ENCODE measurements around the gene P3H2.

The P3H2 gene

DNA sequence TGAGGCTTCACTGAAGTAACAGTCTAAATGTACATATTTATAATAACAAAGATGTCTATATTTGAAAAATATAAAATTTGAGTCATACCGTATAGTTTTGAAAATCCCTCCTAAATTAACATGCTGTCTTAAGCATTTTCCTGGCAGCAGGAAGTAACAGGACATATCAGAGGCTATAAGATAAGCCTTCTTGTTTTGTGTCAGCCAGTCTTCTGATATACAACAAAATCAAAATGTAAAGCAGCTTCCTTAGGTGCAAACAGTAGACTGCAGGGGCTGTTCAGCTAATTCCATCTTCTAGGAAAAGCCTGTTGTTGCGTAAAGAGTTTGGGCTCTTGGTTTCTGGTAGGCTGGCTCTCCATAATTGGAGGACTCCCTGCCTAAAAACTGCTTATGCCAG, 56.0 kb downstream of the P3H2 start:
- TF ChIP-seq, protein P1, sequence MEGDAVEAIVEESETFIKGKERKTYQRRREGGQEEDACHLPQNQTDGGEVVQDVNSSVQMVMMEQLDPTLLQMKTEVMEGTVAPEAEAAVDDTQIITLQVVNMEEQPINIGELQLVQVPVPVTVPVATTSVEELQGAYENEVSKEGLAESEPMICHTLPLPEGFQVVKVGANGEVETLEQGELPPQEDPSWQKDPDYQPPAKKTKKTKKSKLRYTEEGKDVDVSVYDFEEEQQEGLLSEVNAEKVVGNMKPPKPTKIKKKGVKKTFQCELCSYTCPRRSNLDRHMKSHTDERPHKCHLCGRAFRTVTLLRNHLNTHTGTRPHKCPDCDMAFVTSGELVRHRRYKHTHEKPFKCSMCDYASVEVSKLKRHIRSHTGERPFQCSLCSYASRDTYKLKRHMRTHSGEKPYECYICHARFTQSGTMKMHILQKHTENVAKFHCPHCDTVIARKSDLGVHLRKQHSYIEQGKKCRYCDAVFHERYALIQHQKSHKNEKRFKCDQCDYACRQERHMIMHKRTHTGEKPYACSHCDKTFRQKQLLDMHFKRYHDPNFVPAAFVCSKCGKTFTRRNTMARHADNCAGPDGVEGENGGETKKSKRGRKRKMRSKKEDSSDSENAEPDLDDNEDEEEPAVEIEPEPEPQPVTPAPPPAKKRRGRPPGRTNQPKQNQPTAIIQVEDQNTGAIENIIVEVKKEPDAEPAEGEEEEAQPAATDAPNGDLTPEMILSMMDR (IDR thresholded peaks at IDR 0.05; ENCODE audit: low read length, missing control alignments): no peak
- DNase-seq (ENCODE audit: low read depth): no peak
- H3K4me3 ChIP-seq (replicated peaks; ENCODE audit: low read depth, low read length): no peak overlapping the region

DNA sequence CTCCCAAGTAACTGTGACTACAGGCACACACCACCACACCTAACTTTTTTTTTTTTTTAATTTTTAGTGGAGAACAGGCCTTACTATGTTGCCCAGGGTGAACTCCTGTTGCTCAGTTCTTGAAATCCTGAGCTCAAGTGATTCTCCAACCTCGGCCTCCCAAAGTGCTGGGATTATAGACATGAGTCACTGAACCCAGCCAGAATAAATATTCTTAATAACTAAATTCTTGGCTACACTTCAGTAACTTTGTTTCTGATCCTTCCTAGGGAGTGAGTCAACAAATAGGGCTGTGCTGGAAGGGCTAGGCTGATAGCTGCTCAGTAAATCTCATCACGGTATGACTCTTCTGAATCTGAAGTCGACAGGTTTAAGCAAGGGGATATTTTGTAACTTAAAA, 56.6 kb downstream of the P3H2 start:
- H3K4me3 ChIP-seq (replicated peaks; ENCODE audit: low read depth, low read length): no peak overlapping the region
- TF ChIP-seq, protein P1 (IDR thresholded peaks at IDR 0.05; ENCODE audit: low read length, missing control alignments): no peak
- DNase-seq (ENCODE audit: low read depth): peak; percentile 86

DNA sequence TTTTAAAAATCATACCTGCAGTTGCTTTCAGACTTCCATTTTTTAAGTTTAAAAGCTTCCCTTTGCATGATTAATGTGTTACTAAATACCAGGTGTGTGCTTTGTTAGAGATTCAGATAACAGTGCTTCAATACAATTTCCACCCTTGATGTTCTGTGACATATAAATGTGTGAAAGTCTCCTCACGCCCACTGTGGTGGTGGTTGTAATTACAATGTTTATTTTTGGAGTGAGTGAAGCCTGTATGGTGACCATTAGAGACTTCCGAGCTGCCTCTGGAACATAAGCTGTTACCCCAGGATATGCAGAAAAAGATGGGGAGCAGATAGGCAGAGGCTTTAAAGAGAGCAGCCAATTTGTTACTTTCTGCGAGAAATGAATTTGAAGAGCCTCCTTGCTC, 57.2 kb downstream of the P3H2 start:
- no peak overlapping the region for H3K4me3 ChIP-seq (replicated peaks; ENCODE audit: low read depth, low read length)
- no peak for DNase-seq (ENCODE audit: low read depth)
- TF ChIP-seq, protein P1 (IDR thresholded peaks at IDR 0.05; ENCODE audit: low read length, missing control alignments): no peak

DNA sequence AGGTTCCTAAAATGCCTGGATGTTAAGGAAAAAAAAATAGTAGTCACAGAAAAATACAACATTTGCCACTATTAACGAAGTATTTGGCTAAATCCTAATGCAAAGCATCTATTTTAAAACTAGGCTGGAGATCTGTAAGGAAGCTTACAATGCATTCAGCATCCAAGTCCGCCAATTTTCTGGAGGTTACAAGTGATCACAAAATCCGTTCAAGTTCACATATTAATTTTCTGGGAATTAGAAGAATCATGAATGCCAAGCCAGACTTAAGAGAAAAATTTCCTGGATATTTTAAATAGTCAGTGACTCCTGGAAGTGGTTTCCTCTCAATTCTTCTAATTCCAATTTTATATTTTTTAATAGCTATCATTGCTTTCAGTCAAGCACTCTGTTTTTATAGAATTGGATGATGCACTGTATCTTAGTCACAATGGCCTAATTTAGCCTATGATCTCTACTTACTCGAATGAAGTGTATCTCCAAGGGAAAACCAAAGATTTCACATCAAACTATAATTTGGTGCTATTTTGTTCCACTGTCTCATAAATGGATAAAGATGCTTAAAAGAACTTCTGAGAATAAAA, 60.4 kb downstream of the P3H2 start:
- no peak for DNase-seq (ENCODE audit: low read depth)
- TF ChIP-seq, protein P1 (IDR thresholded peaks at IDR 0.05; ENCODE audit: low read length, missing control alignments): no peak
- no peak overlapping the region for H3K4me3 ChIP-seq (replicated peaks; ENCODE audit: low read depth, low read length)

DNA sequence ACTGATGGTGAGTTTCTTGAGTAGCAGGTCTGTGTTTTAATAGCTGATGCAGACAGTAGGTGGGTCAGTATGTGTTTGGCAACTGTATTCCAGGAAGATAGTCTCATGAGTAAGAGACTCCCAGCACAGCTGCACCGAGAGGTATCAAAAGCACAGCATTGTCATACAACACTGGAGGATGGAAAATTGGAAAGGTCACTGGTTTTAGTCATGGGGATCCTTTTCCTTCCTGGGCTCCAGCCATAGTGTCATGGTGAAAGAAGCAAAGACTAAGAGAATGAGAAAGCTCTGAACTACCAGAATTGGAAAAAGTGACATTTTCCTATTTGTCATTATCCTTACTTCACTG, 61.5 kb downstream of the P3H2 start:
- no peak overlapping the region for H3K4me3 ChIP-seq (replicated peaks; ENCODE audit: low read depth, low read length)
- TF ChIP-seq, protein P1 (IDR thresholded peaks at IDR 0.05; ENCODE audit: low read length, missing control alignments): no peak
- DNase-seq (ENCODE audit: low read depth): peak; percentile 33

DNA sequence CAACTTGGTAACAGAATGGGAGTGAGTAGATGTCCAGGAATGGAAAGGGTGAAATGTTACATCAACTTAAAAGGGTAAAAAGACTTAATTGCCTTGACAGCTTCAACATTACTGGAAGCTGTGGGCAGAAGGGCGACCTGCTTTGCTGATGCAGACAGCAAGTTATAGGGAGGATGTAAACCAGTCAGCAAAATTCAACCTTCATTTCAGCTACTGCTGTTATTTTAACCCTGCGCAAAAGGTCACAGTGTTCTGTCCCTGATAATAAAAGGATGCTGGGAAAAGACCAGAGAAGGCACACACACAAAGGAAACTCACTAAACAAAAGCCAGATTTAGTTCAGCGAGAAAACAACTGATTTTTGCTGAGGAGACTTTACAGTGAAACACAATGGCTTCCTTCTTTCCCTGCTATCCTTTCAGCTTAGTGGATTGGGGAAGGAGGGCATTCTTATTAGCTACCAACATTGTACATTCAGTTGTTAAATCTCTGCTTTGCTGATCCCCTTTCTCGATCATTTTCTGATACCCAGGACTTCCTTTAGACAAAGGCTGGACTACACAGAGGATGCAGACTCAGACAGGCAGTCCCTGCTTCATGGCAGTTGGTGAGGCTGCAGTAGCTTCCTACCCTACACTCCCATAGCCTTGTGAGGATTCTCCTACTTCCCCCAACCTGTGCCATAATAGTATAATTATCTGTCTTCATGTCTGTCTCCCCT, 62.0 kb downstream of the P3H2 start:
- no peak overlapping the region for H3K4me3 ChIP-seq (replicated peaks; ENCODE audit: low read depth, low read length)
- TF ChIP-seq, protein P1 (IDR thresholded peaks at IDR 0.05; ENCODE audit: low read length, missing control alignments): no peak
- DNase-seq (ENCODE audit: low read depth): peak; percentile 51

DNA sequence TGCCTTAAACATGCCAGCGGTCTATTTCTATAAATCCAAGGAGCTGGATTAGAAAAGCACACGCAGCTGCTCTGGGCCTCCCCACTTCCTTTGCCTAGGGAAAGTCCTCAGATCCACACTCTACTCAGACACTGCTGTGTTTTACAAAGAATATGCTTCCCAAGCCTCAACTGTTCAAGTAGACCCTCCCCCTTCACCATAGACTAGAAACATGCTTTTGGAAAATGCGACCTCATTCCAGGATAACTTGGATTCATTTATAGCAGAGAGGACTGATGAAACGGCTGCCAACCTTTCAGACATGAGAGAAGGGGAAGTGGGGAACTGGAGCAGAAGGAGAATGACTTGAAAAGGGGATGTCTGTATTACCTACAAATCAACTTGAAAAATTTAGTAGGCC, 64.0 kb downstream of the P3H2 start:
- H3K4me3 ChIP-seq (replicated peaks; ENCODE audit: low read depth, low read length): no peak overlapping the region
- DNase-seq (ENCODE audit: low read depth): no peak
- TF ChIP-seq, protein P1 (IDR thresholded peaks at IDR 0.05; ENCODE audit: low read length, missing control alignments): no peak

Measured in fibroblast of pulmonary artery (primary cell).